Prostate gland (tissue), 2 donors: ENCODE data around the gene FMN2.

Experiments used
- CTCF ChIP-seq, 4 experiments: fragments of 200-600 bp in 2 of 4; fragments of 450-650 bp in 2 of 4; sonication (generic) in 2 of 4; IDR thresholded peaks; 1 replicate in 3 of 4; 2 replicates in 1 of 4; pipeline ENCODE4 v1.5.1; 2016 to 2019; ENCODE audit warnings: antibody characterized with exemption in 4 of 4, mild to moderate bottlenecking in 2 of 4, moderate library complexity in 2 of 4
- POLR2A ChIP-seq: fragments of 450-650 bp; IDR thresholded peaks from one replicate; pipeline ENCODE4 v1.6.1; 2016; ENCODE audit warnings: antibody characterized with exemption, mild to moderate bottlenecking
- POLR2AphosphoS5 ChIP-seq: sonication (generic); formaldehyde crosslinking; IDR thresholded peaks from one replicate; pipeline ENCODE4 v1.6.1; 2017; ENCODE audit warnings: antibody characterized with exemption

- TF ChIP-seq CTCF (IDR thresholded peaks at IDR 0.05) (no peak), POLR2AphosphoS5 (no peak), POLR2A (no peak)
These were observed 250.6 kb downstream of the FMN2 start for GRCh38 chr1:240342251-240342625.
